Activated CD4-positive, alpha-beta T cell treated with anti-CD3 and anti-CD28 coated beads for 4 hours (primary cell): ENCODE measurements around the gene CTNNA3.

ENCODE experiments used
- DNase-seq, 2 donors: peaks; one replicate each; pipeline ENCODE4 v3.0.0-alpha.2; 2020

CTNNA3 gene

DNA sequence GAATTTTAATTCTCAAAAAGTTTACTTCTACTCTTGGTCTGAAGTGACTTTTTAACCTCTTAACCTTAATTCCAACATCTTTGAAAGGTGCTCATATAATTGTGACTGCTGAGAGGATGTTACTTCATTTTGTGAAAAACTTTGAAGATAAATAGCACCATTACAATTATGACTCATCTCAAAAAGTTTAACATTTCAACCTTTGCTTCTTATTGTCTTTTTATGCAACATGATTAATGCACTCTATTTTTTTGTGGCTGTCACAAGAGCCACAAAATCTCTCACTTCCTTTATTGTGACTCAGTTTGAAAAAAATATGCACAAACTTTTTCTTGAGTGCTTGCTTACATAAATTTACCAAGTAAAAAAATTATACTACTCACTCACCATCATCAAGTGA, 387.1 kb downstream of the CTNNA3 start:
- no peak for DNase-seq

DNA sequence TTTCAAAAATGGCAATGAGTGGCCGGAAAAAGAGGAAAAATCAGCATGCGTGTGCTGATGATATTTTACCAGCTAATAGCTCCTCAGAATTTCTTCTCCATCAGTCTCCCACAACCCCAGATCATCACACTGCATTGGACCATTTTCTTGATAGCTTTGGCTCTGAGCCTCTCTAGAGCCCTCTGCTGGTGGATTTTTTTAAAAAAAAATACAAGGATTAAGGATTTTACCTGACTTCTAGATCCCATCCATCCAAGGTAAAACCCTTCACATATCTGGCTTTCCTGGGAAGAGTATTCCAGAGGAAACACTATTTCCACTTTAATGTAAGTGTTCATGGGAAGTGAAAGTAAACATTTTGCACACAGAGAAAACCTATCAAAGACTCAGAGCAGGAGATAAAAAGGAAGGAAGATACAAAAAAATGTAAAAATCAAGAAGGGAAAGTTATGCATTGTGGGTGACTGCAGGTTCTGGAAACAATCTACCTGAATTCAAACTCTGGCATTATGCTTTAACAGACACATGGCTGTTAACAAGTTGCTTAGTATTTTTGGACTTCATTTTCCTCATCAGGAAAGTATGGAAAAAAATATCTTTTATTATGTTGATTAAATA, 389.3 kb downstream of the CTNNA3 start:
- DNase-seq = no peak

DNA sequence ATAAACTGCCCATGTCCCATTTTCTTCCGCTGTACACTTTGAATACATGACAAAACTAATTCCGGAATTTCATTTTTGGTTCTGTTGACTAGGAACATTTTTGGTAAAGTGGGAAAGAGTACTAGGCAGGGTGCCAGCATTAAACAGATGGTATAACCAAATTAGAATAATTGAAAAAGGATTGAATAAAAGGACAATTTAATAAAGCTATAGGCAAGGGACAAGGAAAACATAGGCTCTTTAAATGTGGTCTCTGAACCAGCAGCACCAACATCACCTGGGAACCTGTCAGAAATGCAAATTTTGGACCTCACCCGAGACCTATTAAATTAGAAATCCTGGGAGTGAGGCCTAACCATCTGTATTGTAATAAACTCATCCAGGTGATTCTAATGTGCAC, 393.3 kb downstream of the CTNNA3 start:
- DNase-seq = no peak

DNA sequence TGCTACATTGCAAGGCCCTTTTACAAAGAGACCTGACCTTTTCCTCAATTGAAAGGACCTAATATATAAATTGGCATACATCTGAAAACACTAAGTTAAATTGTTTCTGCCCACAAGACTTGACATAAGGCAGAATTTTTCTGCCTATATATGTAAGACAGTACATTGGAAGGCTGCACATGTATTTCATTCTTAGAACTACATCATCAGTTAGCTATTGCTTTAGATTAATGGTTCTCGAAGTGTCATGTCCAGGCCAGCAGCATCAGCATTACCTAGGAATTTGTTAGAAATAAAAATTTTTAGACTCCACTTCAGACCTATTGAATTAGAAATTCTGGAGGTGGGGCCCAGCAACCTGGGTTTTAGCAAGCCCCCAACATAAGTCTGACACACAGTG, 396.2 kb downstream of the CTNNA3 start:
- DNase-seq = no peak

DNA sequence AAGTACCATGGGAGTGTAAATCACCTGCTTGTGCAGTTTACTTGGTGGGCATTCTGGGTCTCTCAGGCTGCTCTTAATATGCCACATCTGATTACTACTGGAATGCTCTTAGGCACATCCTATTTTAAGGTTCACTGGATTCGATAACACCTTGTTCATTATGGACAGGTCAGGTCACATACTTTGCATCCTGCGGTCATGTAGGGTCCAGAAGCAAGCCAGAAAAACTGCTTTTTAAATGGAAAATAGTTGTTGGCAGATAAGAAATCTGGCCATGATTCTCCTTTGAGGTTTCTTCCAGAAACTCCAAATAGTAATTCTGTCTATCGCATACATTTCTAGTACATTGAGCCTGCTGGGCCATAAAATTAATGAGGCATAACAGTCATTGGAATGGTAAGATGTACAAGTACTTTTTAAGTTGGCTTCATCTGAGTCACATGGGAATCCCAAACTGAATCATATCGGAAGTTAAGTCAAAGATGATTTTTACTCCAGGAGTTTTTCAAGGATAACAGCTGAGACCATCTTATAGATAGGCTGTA, 398.3 kb downstream of the CTNNA3 start:
- no peak for DNase-seq

DNA sequence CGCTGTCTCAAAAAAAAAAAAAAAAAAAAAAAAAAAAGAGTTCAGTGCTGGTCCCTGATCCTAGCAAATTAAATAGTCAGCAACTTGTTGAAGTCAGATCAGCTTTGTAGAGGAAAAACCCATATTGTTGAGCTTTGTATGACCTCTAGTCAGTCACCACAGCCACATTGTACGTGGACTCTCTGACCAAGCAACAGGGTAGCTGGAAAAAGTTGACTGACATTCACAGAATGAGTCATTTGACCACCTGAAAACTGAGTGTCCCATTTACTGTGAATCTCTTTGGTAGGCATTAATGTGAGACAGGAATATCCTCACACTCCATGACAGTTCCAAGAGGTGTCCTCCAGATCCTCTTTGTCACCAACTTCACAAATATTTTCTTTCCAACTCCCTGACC, 399.1 kb downstream of the CTNNA3 start:
- no peak for DNase-seq

DNA sequence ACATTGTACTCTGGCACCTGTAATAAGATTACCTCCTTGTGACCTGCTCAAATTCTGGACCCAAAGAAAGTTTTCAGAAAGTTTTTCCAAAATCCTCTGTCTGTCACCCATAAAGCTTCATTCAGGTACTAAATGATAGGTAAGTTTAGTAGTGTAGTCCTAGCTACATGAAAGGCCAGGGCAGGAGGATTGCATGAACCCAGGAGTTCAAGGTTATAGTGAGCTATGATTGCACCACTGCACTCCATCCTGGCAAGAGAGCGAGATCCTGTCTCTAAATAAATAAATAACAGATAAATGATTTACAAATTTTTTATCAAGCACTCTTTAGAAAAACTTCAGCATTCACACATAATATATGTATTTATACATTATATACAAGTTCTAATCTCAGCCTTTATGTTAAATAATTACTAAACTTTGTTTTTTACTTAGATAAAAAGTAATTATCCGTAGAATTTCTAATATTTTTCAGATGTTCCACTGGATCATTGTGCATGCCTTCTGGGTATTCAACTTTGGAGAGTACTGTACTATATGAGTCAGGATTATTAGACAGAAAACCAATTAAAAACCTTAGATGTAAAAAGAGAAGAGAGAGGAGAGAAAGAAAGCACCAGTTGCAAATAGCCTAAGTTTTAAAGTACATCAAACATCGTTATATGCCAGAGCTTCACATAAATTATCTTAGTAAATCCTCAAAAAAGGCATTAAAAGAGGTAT, 407.1 kb downstream of the CTNNA3 start:
- no peak for DNase-seq

DNA sequence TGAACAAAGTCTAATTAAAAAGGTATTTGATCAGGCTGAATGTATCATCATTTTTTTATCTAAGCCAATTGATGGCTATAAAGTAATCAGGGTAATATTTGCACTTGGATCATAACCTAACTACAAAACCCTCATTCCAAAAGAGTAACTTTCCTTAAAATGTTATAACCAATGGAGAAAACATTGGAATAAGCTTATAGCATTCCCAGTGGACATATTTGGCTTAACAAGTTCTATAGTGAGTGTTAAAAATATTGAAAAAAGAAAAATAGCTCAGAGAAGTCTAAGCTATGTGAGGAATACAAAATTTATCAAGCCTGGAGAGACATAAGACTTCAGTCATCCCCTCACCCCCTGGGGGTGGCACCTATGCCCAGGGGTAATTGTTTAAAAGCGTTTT, 411.4 kb downstream of the CTNNA3 start:
- DNase-seq = no peak

DNA sequence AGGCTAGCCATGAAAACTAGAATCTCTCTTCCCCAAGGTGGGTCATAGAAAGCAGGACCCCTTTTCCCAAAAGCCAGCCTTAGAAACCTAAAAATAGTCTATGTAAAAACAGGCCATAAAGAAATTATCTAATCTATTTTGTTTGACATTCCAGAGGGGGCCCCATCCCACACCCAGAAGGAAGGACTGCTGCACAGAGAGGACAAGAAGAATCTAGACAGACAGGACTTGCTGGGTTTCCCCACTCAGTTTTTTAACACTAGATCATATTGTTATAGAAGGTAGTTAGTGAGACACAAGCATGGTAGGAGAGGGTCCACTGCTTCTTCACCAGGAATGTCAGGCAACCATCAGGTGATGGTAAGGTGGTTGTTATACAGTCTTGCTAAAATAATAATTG, 413.1 kb downstream of the CTNNA3 start:
- DNase-seq = no peak

DNA sequence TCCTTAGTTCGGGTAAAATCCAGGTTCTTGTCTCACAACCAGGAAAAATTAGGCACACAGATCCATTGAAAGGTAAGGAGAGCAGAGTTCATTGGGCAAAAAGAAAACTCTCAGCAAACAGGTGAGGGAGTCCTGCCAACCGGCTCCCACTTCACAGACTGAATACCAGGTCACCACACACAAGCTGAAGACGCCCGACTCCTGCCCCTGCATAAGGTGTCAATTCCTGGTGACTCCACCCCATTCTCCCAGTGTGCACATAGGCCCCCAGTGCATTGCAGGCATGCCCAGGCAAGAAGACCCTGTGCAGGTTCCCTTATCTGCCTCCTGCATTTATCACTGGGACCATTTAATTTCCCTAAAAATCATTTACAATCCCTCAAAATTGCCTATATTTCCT, 415.6 kb downstream of the CTNNA3 start:
- DNase-seq = no peak

DNA sequence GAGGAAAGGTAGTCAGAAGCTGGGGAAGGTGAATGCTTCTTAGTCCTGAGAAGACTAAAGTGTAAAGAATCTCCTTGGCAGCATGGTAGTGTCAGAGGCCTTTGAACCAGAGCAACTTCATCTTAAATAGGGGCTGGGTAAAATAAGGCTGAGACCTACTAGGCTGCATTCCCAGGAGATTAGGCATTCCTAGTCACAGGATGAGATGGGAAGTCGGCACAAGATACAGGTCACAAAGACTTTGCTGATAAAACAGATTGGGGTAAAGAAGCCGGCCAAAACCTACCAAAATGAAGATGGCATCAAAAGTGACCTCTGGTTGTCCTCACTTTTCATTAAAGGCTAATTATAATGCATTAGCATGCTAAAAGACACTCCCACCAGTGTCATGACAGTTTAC, 418.6 kb downstream of the CTNNA3 start:
- no peak for DNase-seq

DNA sequence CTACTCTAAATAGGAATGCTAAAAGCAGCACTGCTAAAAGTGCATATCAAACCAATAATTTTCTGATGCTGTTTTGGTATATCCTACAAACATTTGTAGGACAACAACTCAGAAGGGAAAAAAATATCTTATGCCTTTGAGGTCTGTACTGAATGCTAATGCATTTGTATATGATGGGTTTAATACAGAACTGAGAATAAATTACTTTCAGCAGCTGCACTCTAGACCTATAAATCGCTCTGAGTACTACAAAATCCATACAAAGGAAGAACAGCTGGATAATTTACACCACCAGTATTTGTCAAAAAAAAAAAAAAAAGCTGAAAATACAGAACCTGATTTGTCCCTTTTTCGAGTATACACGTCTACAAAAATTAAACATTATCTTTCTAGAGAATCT, 426.2 kb downstream of the CTNNA3 start:
- DNase-seq = no peak

DNA sequence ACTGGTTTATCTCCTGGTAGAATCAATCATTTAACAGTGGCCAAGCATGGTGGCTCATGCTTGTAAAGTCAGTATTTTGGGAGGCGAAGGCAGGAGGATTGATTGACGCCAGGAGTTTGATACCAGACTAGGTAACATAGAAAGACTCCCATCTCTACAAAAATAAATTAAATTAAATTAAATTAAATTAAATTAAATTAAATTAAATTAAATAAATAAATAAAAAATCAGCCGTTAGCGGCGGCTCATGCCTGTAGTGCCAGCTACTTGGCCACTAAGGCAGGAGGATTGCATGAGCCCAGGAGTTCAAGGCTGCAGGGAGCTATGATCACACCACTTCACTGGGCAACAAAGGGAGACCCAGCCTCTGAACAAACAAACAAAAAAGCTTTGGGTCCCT, 427.8 kb downstream of the CTNNA3 start:
- no peak for DNase-seq

DNA sequence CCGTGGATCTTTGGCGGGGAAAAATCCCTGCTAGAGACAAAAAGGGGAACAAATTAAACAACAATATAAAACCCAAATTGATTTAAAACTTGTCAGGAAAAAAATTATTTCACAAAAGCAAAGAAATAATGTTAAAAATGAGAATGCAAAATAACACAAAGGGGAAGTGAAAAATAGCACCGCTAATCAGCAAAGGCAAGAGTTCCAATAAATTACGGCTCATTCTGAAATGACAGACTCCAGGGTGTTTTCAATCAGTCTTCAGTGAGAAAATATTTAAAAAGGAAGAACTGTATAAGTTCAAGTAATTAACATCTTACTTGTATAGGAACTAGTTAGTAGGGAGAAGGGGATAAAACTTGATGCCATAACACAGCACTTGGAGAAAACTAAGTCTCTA, 433.3 kb downstream of the CTNNA3 start:
- DNase-seq = no peak

DNA sequence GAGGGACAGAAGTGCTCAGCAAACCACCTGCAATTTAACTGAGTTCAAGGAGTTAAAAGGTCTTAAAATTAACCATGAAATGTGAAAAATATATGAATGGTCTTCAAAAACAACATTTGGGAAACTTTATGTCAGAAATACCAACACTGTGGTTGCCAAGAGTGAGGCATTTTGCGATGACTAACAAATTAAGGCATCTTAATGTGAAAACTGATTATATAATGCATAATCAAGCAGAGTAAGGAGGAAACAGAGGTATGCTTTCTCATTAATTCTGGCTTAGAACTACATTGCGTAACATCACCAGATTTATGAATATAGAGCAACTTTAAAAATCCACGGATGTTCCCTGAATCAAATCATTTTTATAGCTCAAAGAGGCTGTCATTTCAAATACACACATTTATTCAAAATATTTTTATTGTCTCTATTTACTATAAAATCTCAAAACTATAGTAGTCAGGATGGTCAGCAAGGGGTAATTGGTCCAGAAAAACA, 434.6 kb downstream of the CTNNA3 start:
- DNase-seq = no peak

DNA sequence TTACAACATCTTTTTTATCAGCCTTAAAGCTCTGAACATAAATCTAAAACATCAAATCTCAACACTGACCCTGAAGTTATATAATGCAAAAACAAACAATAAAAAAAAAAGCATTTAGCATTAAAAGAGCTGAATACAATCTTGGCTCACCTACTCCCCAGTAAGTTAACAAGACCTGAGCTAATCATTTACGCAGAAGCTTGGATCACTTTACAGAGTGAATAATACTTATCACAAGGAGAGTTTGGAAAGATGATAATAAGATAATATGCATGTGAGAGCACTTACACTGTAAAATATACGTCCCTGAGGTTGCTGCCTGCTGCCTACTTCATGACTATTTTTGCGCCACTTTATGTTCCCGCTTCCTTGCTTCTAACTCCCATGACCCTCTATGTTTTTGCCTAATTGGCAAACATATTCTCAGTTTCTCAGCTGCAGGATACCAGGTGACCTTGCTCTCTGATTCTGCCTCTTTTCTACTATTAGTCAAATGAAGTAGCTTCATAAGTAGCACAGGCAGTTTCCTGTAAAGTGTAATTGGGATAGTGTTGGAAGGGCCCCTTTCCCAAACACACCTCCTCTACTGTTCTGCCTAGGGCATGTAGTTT, 436.6 kb downstream of the CTNNA3 start:
- DNase-seq = no peak

DNA sequence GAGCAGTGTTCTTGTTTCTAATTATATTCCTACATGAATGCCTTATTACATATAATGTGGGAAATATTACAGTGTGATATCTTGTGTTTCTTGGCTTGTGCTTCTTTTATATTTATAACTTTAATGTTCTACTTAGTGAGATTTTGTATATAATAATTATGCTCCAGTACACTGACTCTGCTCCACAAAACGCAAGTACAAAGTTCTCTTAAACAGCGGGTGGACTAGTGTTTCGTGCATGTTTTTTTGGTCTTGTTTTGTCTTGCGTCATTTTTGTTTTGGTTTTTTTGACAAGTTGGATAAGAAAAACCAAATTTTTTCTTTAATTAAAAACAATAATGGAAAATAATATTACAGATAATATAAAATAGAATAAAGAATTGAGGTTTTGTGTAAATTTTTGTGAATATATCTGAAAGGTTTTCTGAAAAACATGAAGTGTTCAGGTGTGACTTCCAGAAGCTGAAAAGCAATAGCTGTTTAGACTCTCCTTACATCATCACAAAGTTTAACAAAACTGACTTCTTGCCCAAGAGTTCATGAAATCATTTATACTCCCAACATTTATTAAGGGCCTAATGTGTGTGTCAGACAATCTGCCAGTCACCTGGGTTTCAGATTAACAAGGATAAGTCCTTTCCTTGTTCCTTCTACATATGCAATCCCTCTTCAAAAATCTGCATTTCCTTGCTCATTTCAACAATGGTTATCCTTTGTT, 438.4 kb downstream of the CTNNA3 start:
- no peak for DNase-seq

DNA sequence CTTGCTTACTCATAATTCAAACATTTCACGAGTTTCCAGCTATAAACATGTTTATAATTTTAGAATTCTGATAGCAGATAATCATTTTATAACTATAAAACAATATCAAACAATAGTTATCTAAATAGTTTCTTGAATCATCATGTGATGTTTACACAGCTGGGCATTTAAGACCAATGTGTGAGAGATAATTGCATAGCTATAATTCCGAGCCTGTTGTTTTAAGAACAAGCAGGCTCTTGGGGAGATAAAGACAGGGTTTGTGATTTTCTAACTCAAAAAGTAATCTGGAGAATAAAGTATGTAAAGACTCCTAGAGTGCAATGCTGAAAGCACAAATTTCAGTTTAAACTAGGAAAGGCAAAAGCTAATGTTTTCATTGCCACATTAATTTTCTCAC, 439.0 kb downstream of the CTNNA3 start:
- no peak for DNase-seq

DNA sequence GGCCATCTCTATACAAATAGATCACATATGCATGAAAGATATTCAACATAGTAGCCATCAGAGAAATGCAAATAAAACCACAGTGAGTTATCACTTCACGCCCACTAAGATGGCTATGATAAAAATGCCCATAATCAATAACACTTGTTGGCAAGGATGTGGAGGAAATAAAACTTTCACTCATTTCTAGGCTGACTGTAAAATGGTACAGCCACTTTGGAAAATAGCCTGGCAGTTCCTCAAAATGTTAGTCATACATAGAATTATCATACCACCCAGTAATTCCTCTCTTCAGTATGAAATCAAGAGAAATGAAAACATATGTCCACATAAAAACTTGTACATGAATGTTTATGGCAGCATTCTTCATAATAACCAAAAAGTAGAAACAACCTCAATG, 445.3 kb downstream of the CTNNA3 start:
- no peak for DNase-seq

DNA sequence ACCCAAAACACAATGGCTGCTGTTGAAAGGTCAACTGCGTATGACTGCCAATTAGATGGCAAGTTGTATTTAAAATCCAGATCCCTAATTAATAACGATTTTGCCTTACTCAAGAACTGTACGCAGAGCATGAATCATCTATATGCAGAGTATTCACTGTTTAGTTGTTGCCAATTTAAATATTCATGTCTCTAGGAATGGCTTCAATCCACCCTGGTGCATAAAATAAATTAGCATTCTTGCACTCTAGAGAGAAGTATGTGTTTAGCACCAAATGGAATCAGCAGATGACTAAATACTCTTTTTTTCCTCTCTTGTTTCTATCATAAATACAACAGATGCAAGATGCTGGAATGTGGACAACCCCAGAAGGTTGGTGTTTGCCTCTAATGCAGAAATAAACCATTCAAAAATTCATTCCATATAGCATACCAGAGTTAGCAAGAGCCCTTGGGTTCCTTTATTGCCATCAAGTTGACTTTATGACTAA, 449.9 kb downstream of the CTNNA3 start:
- DNase-seq = no peak

DNA sequence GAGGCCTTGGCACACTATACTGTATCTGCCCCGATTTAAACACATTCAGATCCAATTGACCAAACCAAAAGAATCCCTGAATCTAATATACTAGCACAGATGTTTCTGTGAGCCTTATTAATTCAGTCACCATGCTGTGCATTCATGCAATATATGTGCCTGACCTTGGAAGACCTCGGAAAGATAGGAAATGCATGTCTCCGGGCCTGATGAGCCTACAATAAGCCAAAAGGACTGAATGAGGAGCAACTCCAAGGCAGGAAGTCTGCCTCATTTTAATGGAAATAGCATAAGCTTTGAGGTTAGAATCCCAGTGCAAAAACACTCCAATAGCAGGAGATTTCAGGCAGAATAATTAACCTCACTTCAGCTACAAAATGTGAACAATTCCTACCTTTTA, 453.5 kb downstream of the CTNNA3 start:
- no peak for DNase-seq

DNA sequence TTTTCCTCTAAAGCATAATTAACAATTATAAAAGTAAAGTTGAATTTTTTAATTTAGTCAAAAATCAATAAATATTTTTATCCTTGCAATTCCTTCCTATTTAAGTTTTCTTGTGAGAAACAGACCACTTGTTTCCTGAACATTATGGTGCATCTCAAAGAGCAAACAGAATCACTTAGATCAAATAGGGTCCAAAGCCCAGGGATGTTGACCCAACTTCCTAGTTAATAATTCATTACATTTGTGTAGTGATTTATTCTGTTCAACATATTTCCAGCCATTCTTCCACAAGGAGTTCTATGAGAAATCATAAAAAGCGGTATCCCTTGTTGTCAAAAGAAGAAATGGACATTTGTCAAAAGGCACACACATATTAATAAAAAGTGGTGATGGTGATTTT, 454.5 kb downstream of the CTNNA3 start:
- no peak for DNase-seq

DNA sequence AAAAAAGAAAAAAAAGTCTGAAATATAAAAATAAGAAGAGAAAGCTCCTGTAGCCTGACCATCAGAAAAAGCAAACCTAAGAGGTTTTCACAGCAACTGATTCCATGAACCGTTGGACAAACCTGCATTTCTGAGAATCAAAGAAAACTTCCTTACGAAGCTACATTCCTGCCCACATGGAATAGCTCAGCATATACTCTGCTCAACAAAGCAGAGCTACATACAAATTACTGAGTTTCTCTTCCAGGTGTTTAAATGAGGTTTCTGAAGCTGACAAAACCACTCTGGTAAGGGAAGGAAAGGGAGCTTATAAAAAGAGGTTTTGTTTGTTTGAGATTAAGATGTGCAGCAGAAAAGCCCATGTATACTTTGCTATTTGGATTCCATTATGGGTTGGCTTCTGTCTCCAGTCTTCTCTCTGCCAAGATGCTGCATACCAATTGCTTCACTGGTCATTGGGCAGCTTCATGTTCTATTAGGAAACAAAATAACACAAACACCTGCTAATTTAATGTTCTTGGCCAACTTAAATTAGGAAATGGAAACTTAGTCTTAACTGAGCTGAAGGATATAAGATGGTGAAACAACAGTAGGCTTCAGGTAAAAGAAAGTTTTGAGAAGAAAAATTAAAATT, 456.0 kb downstream of the CTNNA3 start:
- DNase-seq = no peak
